SU-DHL-6 (cell line): ENCODE data around the gene SIK2.

Experiments
- H2AFZ ChIP-seq: fragments of 200-600 bp; sonication (generic); 2 replicates; pipeline ENCODE4 v1.6.1; 2014; ENCODE audit warnings: low read depth, mild to moderate bottlenecking, moderate library complexity, mixed read lengths, antibody characterized with exemption, low read length; ENCODE audit not compliant: severe bottlenecking
- H3F3A ChIP-seq: fragments of 200-600 bp; shearing (Covaris generic); 2 replicates; pipeline ENCODE4 v1.6.0; 2016; ENCODE audit warnings: antibody characterized with exemption, mild to moderate bottlenecking; ENCODE audit not compliant: insufficient read depth
- H3K27ac ChIP-seq: fragments of 200-600 bp; sonication (generic); 2 replicates; pipeline ENCODE4 v1.5.1; 2016; ENCODE audit warnings: low read depth, mild to moderate bottlenecking, low read length, moderate library complexity, mixed read lengths
- H3K27me3 ChIP-seq: fragments of 200-600 bp; sonication (generic), shearing (Covaris generic); 2 replicates; pipeline ENCODE4 v1.6.0; 2014; ENCODE audit warnings: mild to moderate bottlenecking, low read length
- H3K36me3 ChIP-seq: fragments of 200-600 bp; sonication (generic); 2 replicates; pipeline ENCODE4 v1.6.1; 2014; ENCODE audit warnings: mild to moderate bottlenecking, low read length, mixed read lengths
- H3K4me2 ChIP-seq: fragments of 300-600, 200-600 bp; shearing (Covaris generic), sonication (generic); 2 replicates; pipeline ENCODE4 v1.6.0; 2014; ENCODE audit warnings: low read length, low read depth, mild to moderate bottlenecking; ENCODE audit not compliant: poor library complexity, severe bottlenecking
- H3K4me3 ChIP-seq: fragments of 200-600 bp; sonication (generic); 2 replicates; pipeline ENCODE4 v1.5.1; 2014; ENCODE audit warnings: antibody characterized with exemption, low read length, mild to moderate bottlenecking, mixed read lengths; ENCODE audit not compliant: insufficient read depth, poor library complexity, severe bottlenecking
- H3K79me2 ChIP-seq: fragments of 200-600 bp; sonication (generic); 2 replicates; pipeline ENCODE4 v1.6.1; 2014; ENCODE audit warnings: mild to moderate bottlenecking, low read length, moderate library complexity; ENCODE audit not compliant: insufficient read depth
- H3K9ac ChIP-seq: fragments of 200-600 bp; sonication (generic); 2 replicates; pipeline ENCODE4 v1.7.0; 2014; ENCODE audit warnings: mild to moderate bottlenecking, low read length
- H3K9me2 ChIP-seq: fragments of 200-600 bp; sonication (generic); replicated peaks from 2 replicates; pipeline ENCODE4 v1.6.1; 2014; ENCODE audit warnings: low read length; ENCODE audit not compliant: insufficient read depth
- H3K9me3 ChIP-seq: fragments of 200-600 bp; sonication (generic); 2 replicates; pipeline ENCODE4 v1.6.1; 2014; ENCODE audit warnings: low read length, mixed read lengths; ENCODE audit not compliant: insufficient read depth
- H4K20me1 ChIP-seq: fragments of 200-600 bp; sonication (generic); 2 replicates; pipeline ENCODE4 v1.6.1; 2014; ENCODE audit warnings: low read depth, mild to moderate bottlenecking, antibody characterized with exemption, low read length, moderate library complexity, mixed read lengths
- EZH2phosphoT487 ChIP-seq: fragments of 200-600 bp; sonication (generic), shearing (Covaris generic); conservative IDR thresholded peaks from 2 replicates; pipeline ENCODE4 v1.6.1; 2018; ENCODE audit warnings: mild to moderate bottlenecking, antibody characterized with exemption, low read length, moderate library complexity, mixed read lengths
- TF ChIP-seq, protein P1 (sequence below): fragments of 200-600 bp; sonication (generic); IDR thresholded peaks from one replicate; pipeline ENCODE4 v1.5.1; 2017; ENCODE audit warnings: antibody characterized with exemption, mild to moderate bottlenecking, low read length, moderate library complexity; ENCODE audit not compliant: insufficient read depth, poor library complexity, severe bottlenecking

The SIK2 gene

DNA sequence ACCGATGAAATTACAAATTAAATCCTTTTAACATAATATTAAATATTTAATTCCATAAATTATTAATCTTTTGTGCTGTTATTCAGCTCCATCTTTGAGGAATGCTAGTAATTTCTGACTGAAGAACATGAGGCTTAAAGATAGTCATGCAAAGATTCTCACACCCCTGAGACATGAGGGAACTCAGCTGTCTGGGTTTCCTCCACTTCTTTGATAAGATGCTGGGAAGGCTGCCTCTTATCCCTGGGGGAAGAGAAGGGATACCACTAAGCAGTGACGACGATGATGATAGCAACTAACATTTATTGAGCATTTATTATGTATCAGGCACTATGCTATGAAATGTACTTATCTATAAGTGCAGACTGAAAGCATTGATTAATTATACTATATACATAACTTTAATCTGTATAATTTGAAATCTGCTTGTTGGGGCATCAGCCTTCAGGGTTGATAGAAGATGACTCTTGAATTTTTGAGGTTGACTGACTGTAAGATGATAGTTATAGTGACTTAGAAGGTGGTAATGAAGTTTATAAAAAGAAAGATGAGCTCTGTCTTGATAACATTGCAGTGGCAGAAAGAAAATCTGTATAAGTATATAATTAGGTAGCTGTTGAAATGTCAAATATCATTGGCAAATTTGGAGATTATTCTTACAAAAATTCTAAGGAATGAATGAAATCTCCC is 78.4 kb downstream of the SIK2 start:
- Histone ChIP-seq H3K79me2 (no peaks in the 10 kb centered on the region), H3K9me3 (no peaks in the 10 kb centered on the region), H3K9ac (no peak overlapping the region), H3F3A (no peaks in the 10 kb centered on the region), H3K27ac (no peak overlapping the region), H3K4me3 (no peak overlapping the region), H3K36me3 (no peaks in the 10 kb centered on the region), H3K4me2 (no peak overlapping the region), H3K9me2 (no peaks in the 10 kb centered on the region), H3K27me3 (no peaks in the 10 kb centered on the region), H2AFZ (no peak overlapping the region), H4K20me1 (no peaks in the 10 kb centered on the region)
- no peak for TF ChIP-seq EZH2phosphoT487
- TF ChIP-seq, protein P1, sequence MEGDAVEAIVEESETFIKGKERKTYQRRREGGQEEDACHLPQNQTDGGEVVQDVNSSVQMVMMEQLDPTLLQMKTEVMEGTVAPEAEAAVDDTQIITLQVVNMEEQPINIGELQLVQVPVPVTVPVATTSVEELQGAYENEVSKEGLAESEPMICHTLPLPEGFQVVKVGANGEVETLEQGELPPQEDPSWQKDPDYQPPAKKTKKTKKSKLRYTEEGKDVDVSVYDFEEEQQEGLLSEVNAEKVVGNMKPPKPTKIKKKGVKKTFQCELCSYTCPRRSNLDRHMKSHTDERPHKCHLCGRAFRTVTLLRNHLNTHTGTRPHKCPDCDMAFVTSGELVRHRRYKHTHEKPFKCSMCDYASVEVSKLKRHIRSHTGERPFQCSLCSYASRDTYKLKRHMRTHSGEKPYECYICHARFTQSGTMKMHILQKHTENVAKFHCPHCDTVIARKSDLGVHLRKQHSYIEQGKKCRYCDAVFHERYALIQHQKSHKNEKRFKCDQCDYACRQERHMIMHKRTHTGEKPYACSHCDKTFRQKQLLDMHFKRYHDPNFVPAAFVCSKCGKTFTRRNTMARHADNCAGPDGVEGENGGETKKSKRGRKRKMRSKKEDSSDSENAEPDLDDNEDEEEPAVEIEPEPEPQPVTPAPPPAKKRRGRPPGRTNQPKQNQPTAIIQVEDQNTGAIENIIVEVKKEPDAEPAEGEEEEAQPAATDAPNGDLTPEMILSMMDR = no peak

DNA sequence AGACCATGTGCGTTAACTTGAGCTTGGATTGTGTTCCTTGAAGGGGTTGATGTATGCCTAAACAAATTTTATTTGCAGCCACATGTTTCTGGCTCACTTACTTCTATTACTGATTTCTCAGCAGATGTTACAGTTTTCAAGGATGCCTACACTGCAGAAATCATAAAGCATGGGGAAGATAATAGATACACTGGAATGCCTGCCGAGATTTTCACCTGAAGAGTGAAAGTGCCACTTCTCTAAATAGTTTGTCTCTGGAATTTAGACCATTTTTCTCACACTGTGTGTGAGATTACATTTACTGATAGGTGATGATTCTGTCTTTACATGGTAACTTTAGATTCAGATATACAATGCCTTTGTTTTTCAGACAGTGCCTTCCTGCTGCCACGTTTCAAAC is 81.6 kb downstream of the SIK2 start:
- H3K9ac ChIP-seq = no peak overlapping the region
- TF ChIP-seq, protein P1 = no peak
- TF ChIP-seq EZH2phosphoT487 = no peak
- no peaks in the 10 kb centered on the region for H3K79me2 ChIP-seq
- peaks cover 3% of the 10 kb centered on the region; the same call in 1 of the 2 replicates for H3K36me3 ChIP-seq
- H3K9me2 ChIP-seq = no peaks in the 10 kb centered on the region
- H3F3A ChIP-seq = no peaks in the 10 kb centered on the region
- H3K9me3 ChIP-seq = no peaks in the 10 kb centered on the region
- H3K27ac ChIP-seq = no peak overlapping the region
- H3K4me2 ChIP-seq = no peak overlapping the region
- H3K27me3 ChIP-seq = no peaks in the 10 kb centered on the region
- no peak overlapping the region for H2AFZ ChIP-seq
- no peaks in the 10 kb centered on the region for H4K20me1 ChIP-seq
- no peak overlapping the region for H3K4me3 ChIP-seq

DNA sequence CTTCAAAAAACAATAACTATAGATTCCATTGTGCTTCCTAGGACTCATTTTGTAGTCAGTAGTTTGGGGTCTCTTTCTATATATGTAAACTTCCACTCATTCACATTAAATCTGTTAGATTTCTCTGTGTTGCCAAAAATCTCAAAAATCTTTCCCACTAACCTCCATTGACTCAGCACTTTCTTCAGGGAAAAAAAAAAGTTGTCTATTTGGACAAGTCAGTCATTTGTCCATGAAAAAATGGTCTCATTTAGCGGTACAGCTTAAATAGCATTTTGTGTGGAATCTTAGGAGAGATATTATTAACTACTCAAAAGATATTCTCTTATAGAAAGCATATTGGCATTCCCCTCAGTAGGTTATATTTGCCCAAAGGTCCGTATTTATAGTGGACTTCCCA is 82.0 kb downstream of the SIK2 start:
- H3K36me3 ChIP-seq = peaks cover 4% of the 10 kb centered on the region; the same call in 1 of the 2 replicates
- H3F3A ChIP-seq = no peaks in the 10 kb centered on the region
- H2AFZ ChIP-seq = no peak overlapping the region
- no peak overlapping the region for H3K4me2 ChIP-seq
- H3K27me3 ChIP-seq = no peaks in the 10 kb centered on the region
- no peaks in the 10 kb centered on the region for H3K79me2 ChIP-seq
- H4K20me1 ChIP-seq = no peaks in the 10 kb centered on the region
- no peak overlapping the region for H3K27ac ChIP-seq
- no peaks in the 10 kb centered on the region for H3K9me3 ChIP-seq
- H3K9ac ChIP-seq = no peak overlapping the region
- no peak for TF ChIP-seq EZH2phosphoT487
- TF ChIP-seq, protein P1 = no peak
- no peaks in the 10 kb centered on the region for H3K9me2 ChIP-seq
- no peak overlapping the region for H3K4me3 ChIP-seq
